ENCODE results near the gene FOXB2. TPM values are rescaled to one million over a fixed set of nuclear protein-coding genes. Genes with fewer than 3 reads are reported as not detected.
A peak's percentile ranks its signal among the peaks of the same experiment; 100 is the strongest.

The FOXB2 gene
- total RNA-seq, 3 donors from 2014 or later, result not detected

- H3K36me3 ChIP-seq, result no peaks in the 10 kb centered on the region
- H3K27me3 ChIP-seq, result peaks cover 6 to 98% of the 10 kb centered on the region in 2 donors
- intact Hi-C loops (cut with DNase I; ENCODE audit: low total_unique reads), result no loop called here
- H3K4me3 ChIP-seq, result no peak overlapping the region
- peaks cover 0 to 7% of the 10 kb centered on the region in 2 donors for H3K4me1 ChIP-seq
- no peak overlapping the region for H3K27ac ChIP-seq
- TF ChIP-seq, protein P1, sequence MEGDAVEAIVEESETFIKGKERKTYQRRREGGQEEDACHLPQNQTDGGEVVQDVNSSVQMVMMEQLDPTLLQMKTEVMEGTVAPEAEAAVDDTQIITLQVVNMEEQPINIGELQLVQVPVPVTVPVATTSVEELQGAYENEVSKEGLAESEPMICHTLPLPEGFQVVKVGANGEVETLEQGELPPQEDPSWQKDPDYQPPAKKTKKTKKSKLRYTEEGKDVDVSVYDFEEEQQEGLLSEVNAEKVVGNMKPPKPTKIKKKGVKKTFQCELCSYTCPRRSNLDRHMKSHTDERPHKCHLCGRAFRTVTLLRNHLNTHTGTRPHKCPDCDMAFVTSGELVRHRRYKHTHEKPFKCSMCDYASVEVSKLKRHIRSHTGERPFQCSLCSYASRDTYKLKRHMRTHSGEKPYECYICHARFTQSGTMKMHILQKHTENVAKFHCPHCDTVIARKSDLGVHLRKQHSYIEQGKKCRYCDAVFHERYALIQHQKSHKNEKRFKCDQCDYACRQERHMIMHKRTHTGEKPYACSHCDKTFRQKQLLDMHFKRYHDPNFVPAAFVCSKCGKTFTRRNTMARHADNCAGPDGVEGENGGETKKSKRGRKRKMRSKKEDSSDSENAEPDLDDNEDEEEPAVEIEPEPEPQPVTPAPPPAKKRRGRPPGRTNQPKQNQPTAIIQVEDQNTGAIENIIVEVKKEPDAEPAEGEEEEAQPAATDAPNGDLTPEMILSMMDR (IDR thresholded peaks at IDR 0.05), result no peak
- TF ChIP-seq POLR2A (IDR thresholded peaks at IDR 0.05) (no peak), POLR2AphosphoS5 (IDR thresholded peaks at IDR 0.05) (no peak)
- no peaks in the 10 kb centered on the region for H3K9me3 ChIP-seq
- no peak for DNase-seq (ENCODE audit: low spot score in 2 of 2)
Measured at GRCh38 chr9:77015327-77016048, 4.0 kb upstream of the FOXB2 start.

GRCh38 chr9:77016121-77016525, 3.3 kb upstream of the FOXB2 start:
- Histone ChIP-seq H3K27me3 (peaks cover 8 to 98% of the 10 kb centered on the region in 2 donors), H3K36me3 (no peaks in the 10 kb centered on the region), H3K27ac (no peak overlapping the region), H3K9me3 (no peaks in the 10 kb centered on the region), H3K4me1 (peaks cover 0 to 10% of the 10 kb centered on the region in 2 donors), H3K4me3 (peak overlapping the region in 1 of 3 donors; percentile 22)
- DNase-seq (ENCODE audit: low spot score in 2 of 2), result no peak
- TF ChIP-seq, protein P1 (IDR thresholded peaks at IDR 0.05), result no peak
- TF ChIP-seq POLR2AphosphoS5 (IDR thresholded peaks at IDR 0.05), result no peak
- TF ChIP-seq POLR2A (IDR thresholded peaks at IDR 0.05), result no peak
- intact Hi-C loops (cut with DNase I; ENCODE audit: low total_unique reads), result no loop called here

GRCh38 chr9:77016526-77017504, 2.6 kb upstream of the FOXB2 start:
- no peak for TF ChIP-seq POLR2A (IDR thresholded peaks at IDR 0.05)
- TF ChIP-seq, protein P1 (IDR thresholded peaks at IDR 0.05), result no peak
- TF ChIP-seq POLR2AphosphoS5 (IDR thresholded peaks at IDR 0.05), result no peak
- Histone ChIP-seq H3K36me3 (no peaks in the 10 kb centered on the region), H3K4me3 (peak overlapping the region in 1 of 3 donors; percentile 22), H3K27me3 (peaks cover 8 to 100% of the 10 kb centered on the region in 2 donors), H3K9me3 (no peaks in the 10 kb centered on the region), H3K27ac (no peak overlapping the region), H3K4me1 (peaks cover 0 to 10% of the 10 kb centered on the region in 2 donors)
- DNase-seq (ENCODE audit: low spot score in 2 of 2), result no peak
- intact Hi-C loops (cut with DNase I; ENCODE audit: low total_unique reads), result no loop called here

DNA sequence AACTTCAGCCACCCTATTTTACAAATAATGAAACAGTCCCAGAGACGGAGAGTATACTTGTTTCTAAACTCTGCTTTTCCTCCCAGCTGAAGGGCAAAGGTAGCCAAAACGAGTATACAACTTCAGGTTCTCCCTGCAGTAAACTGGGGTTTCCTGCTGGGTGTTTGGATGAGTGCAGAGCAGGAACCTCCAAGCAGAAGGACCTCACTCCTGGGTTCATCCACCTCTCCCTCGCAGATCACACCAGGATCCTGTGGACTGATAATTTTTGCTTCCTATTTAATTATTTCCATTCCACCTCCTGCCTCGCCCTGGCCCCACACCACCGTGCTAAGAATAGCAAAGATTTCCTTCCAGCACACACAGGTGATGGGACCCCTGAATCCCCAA, 2.0 kb upstream of the FOXB2 start:
- no peak for DNase-seq (ENCODE audit: low spot score in 2 of 2)
- Histone ChIP-seq H3K36me3 (no peaks in the 10 kb centered on the region), H3K27me3 (peaks cover 8 to 100% of the 10 kb centered on the region in 2 donors), H3K9me3 (no peaks in the 10 kb centered on the region), H3K4me3 (no peak overlapping the region), H3K4me1 (peaks cover 0 to 10% of the 10 kb centered on the region in 2 donors), H3K27ac (no peak overlapping the region)
- TF ChIP-seq, protein P1 (IDR thresholded peaks at IDR 0.05), result no peak
- TF ChIP-seq POLR2A (IDR thresholded peaks at IDR 0.05) (no peak), POLR2AphosphoS5 (IDR thresholded peaks at IDR 0.05) (no peak)
- intact Hi-C loops (cut with DNase I; ENCODE audit: low total_unique reads), result no loop called here
